NB4 (cell line): ENCODE measurements around the gene MRM1.

Experiments
- CTCF ChIP-seq: IDR thresholded peaks from one replicate; pipeline ENCODE4 v1.5.1; 2012; ENCODE audit warnings: low read depth, low read length
- POLR2A ChIP-seq: IDR thresholded peaks from 2 replicates; pipeline ENCODE4 v1.6.1; 2011; ENCODE audit warnings: mild to moderate bottlenecking; ENCODE audit not compliant: insufficient read length; ENCODE audit errors: extremely low read depth
- TF ChIP-seq, protein P1 (sequence below): IDR thresholded peaks from 2 replicates; pipeline ENCODE4 v1.6.1; 2011; ENCODE audit warnings: low read depth, low read length

DNA sequence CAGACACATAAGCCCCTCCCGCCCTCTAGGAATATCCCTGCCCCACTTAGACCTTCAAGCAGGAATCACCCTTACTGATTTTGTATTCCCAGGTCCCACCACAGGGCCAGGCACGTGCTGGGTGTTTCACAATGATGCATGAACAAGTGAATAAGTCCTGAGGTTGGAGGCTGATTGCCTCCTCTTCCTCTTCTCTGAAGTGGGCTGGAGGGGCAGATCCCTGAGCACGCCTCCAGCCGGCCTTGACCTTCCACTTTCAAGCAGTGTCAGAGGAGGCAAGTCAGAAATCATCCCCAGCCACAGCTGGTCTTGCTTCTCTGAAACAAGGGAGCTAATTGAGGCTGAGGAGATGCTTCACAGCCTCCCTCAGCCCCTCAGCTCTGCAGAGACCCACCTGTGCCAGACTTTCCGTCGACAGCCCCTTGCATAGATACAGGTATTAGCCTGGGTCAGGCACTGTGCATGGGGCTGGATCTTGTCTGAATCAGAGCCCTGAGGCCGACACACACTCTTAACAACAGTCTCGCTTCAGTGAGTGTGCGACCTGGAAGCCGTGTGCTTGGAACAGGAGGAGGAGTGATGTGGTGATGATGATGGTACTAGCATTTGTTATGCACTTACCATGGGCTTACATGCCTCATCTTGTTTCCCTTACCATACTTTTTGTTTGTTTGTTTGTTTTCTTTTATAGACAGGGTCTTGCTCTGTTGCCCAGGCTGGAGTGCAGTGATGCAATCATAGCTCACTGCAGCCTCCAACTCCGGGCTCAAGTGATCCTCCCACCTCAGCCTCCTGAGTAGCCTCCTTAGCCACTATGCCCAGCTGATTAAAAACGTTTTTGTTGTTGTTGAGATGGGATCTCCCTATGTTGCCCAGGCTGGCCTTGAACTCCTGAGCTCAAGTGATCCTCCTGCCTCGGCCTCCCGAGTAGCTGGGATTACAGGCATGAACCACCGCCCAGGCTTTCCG, 15.0 kb downstream of the MRM1 start:
- TF ChIP-seq POLR2A = no peak
- TF ChIP-seq CTCF = no peak
- TF ChIP-seq, protein P1, sequence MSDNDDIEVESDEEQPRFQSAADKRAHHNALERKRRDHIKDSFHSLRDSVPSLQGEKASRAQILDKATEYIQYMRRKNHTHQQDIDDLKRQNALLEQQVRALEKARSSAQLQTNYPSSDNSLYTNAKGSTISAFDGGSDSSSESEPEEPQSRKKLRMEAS = no peak
